ENCODE data around the gene MINDY2. TPM values are rescaled to one million over a fixed set of nuclear protein-coding genes. Genes with fewer than 3 reads are reported as not detected.

The MINDY2 gene
- total and polyA plus RNA-seq, 2 of the 8 experiments (the other 6 are each of a cell fraction or from before 2014, with no cell fraction given): 3.1 to 25.7 TPM

GRCh38 chr15:58755956-58756355 is 15.1 kb upstream of the MINDY2 start:
- Histone ChIP-seq H3K14ac (ENCODE audit: insufficient read length) (no peak overlapping the region), H2BK12ac (ENCODE audit: low read depth, low read length) (no peak overlapping the region), H2AFZ (ENCODE audit: low read length) (no peak overlapping the region), H3K79me2 (ENCODE audit: control insufficient read depth in 1 of 2, insufficient read depth in 2 of 2, low read length in 2 of 2) (no peaks in the 10 kb centered on the region), H4K91ac (replicated peaks; ENCODE audit: insufficient read length, low read length) (no peak overlapping the region), H2BK15ac (ENCODE audit: low read length) (no peak overlapping the region), H3K4me3 (ENCODE audit: extremely low read depth in 1 of 4, insufficient read depth in 2 of 4, low read depth in 3 of 4, low read length in 4 of 4) (no peak overlapping the region), H3K56ac (replicated peaks; ENCODE audit: insufficient read length, low read depth, low read length) (no peak overlapping the region), H4K20me1 (replicated peaks in 1 of 2; ENCODE audit: control insufficient read depth in 1 of 2, insufficient read depth in 2 of 2, low read length in 2 of 2) (no peaks in the 10 kb centered on the region), H2AK5ac (ENCODE audit: low read depth, low read length) (no peak overlapping the region), H3K4me2 (ENCODE audit: insufficient read depth in 1 of 2, low read depth in 2 of 2, low read length in 2 of 2) (no peak overlapping the region), H3K4ac (replicated peaks; ENCODE audit: insufficient read length, low read depth, low read length) (no peak overlapping the region), H2BK20ac (ENCODE audit: low read length) (no peak overlapping the region), H3K79me1 (ENCODE audit: low read depth, low read length) (no peaks in the 10 kb centered on the region), H3K4me1 (replicated peaks in 1 of 4; ENCODE audit: control insufficient read depth in 3 of 4, insufficient read depth in 4 of 4, low read length in 3 of 4) (no peaks in the 10 kb centered on the region), H3K27ac (ENCODE audit: low read depth, low read length) (no peak overlapping the region), H3K27me3 (replicated peaks in 1 of 4; ENCODE audit: control insufficient read depth in 3 of 4, extremely low read depth in 1 of 4, insufficient read depth in 3 of 4, low read length in 3 of 4) (no peaks in the 10 kb centered on the region; a peak in 1 of 7 replicates), H3K23ac (ENCODE audit: insufficient read length) (no peak overlapping the region), H3K9me3 (ENCODE audit: insufficient read depth in 2 of 2, low read depth in 1 of 2, low read length in 1 of 2) (no peaks in the 10 kb centered on the region), H3K9ac (replicated peaks in 1 of 4; ENCODE audit: extremely low read depth in 1 of 4, low read depth in 3 of 4, low read length in 3 of 4) (no peak overlapping the region), H4K5ac (ENCODE audit: insufficient read length, low read depth, low read length) (no peak overlapping the region), H2BK5ac (ENCODE audit: low read depth, low read length) (no peak overlapping the region), H4K8ac (ENCODE audit: extremely low read depth, insufficient read depth, low read length) (no peak overlapping the region), H3K23me2 (ENCODE audit: low read depth, low read length) (no peaks in the 10 kb centered on the region), H3K18ac (ENCODE audit: extremely low read depth, low read length) (no peak overlapping the region), H3K36me3 (ENCODE audit: control insufficient read depth in 2 of 4, insufficient read depth in 4 of 4, low read length in 3 of 4) (no peaks in the 10 kb centered on the region), H2BK120ac (replicated peaks; ENCODE audit: low read depth, low read length) (no peak overlapping the region)
- WGBS, 2 experiments (ENCODE audit: extremely low coverage in 1 of 2, insufficient coverage in 1 of 2, insufficient read length in 1 of 2, insufficient replicate concordance in 2 of 2, low coverage in 1 of 2, low lambda C conversion rate in 2 of 2, missing lambda C conversion rate in 1 of 2): 84% methylated on average over 6 of the region's 6 CpGs; no CpG with 5 or more reads in 1 of the 2 experiments
- ChIA-PET CTCF (ENCODE audit: partially characterized antibody) (interaction anchor here (0.6 to 1.0 kb wide), 5 partner anchors 14 to 239 kb away, joined by 3 to 4 read pairs (median 4); partner anchors contain the start of gene MINDY2), POLR2A (ENCODE audit: partially characterized antibody) (no interaction called here)
- FAIRE-seq: no peak
- DNase-seq (ENCODE audit: low read depth in 1 of 2, low spot score in 2 of 2): no peak
- TF ChIP-seq, protein P1, sequence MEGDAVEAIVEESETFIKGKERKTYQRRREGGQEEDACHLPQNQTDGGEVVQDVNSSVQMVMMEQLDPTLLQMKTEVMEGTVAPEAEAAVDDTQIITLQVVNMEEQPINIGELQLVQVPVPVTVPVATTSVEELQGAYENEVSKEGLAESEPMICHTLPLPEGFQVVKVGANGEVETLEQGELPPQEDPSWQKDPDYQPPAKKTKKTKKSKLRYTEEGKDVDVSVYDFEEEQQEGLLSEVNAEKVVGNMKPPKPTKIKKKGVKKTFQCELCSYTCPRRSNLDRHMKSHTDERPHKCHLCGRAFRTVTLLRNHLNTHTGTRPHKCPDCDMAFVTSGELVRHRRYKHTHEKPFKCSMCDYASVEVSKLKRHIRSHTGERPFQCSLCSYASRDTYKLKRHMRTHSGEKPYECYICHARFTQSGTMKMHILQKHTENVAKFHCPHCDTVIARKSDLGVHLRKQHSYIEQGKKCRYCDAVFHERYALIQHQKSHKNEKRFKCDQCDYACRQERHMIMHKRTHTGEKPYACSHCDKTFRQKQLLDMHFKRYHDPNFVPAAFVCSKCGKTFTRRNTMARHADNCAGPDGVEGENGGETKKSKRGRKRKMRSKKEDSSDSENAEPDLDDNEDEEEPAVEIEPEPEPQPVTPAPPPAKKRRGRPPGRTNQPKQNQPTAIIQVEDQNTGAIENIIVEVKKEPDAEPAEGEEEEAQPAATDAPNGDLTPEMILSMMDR (IDR thresholded peaks at IDR 0.05; ENCODE audit: control extremely low read depth in 1 of 3, insufficient read depth in 1 of 3, low read depth in 1 of 3, low read length in 3 of 3): no peak
- no peak for TF ChIP-seq POLR2A (IDR thresholded peaks at IDR 0.05; ENCODE audit: control extremely low read depth in 1 of 2, low read depth in 2 of 2, low read length in 2 of 2)
- TF ChIP-seq CHD2 (IDR thresholded peaks at IDR 0.05; ENCODE audit: low read length): no peak
- TF ChIP-seq GTF2F1 (IDR thresholded peaks at IDR 0.05; ENCODE audit: borderline replicate concordance, low read depth, low read length): no peak
- no peak for TF ChIP-seq RNF2 (IDR thresholded peaks at IDR 0.05; ENCODE audit: borderline replicate concordance, low read depth, low read length, missing control alignments, poor library complexity, severe bottlenecking)
- no peak for TF ChIP-seq TCF12 (IDR thresholded peaks at IDR 0.05; ENCODE audit: low read depth, low read length)
- no peak for TF ChIP-seq SAP30 (IDR thresholded peaks at IDR 0.05; ENCODE audit: insufficient read depth, insufficient replicate concordance, low read length)
- no peak for TF ChIP-seq HDAC6 (IDR thresholded peaks at IDR 0.05; ENCODE audit: low read depth, low read length)
- TF ChIP-seq PHF8 (conservative IDR thresholded peaks at IDR 0.05; ENCODE audit: low read depth, low read length): no peak
- TF ChIP-seq SIN3A (conservative IDR thresholded peaks at IDR 0.05 in 1 of 2, IDR thresholded peaks at IDR 0.05 in 1 of 2; ENCODE audit: low read depth in 1 of 2, low read length in 2 of 2): no peak
- no peak for TF ChIP-seq TBP (IDR thresholded peaks at IDR 0.05; ENCODE audit: low read depth, low read length)
- TF ChIP-seq ASH2L (IDR thresholded peaks at IDR 0.05; ENCODE audit: low read length): no peak

Data from H1 (cell line).